ENCODE measurements around the gene PYHIN1.

- TF ChIP-seq SPI1 (IDR thresholded peaks at IDR 0.05; ENCODE audit: low read depth, low read length), result no peak
- TF ChIP-seq POLR2AphosphoS5 (IDR thresholded peaks at IDR 0.05; ENCODE audit: low read depth, low read length), result no peak
- TF ChIP-seq POLR2A (IDR thresholded peaks at IDR 0.05; ENCODE audit: low read depth, low read length), result no peak
- TF ChIP-seq TAF1 (IDR thresholded peaks at IDR 0.05; ENCODE audit: low read depth, low read length), result no peak
- no peak for TF ChIP-seq PAX5 (IDR thresholded peaks at IDR 0.05; ENCODE audit: insufficient read depth, low read length, severe bottlenecking)
Observed at GRCh38 chr1:158933621-158934020, 2.3 kb downstream of the PYHIN1 start.

All from GM12891 (cell line).